ENCODE measurements around the gene CCDC28B. TPM values are rescaled to one million over a fixed set of nuclear protein-coding genes. Genes with fewer than 3 reads are reported as not detected.

Gene CCDC28B
- total RNA-seq, 4 donors from 2014 or later: 1.2 to 4.0 (median 2.7) TPM; not detected in 1

GRCh38 chr1:32240140-32240951, 40.0 kb downstream of the CCDC28B start:
- peak; percentile 87 for DNase-seq
- no peaks in the 10 kb centered on the region for H3K27me3 ChIP-seq
- in situ Hi-C loops (cut with MboI; ENCODE audit: low pct_ligation_motif_present in 1 of 4, low pct_unique_long_range_greater_than_20kb in 1 of 4, low sequenced_read_pairs in 3 of 4) (no loop called here), intact Hi-C loops (cut with DNase I; ENCODE audit: low total_unique reads) (loop anchor here (5.0 kb wide), 1 partner anchor 52 kb away; the partner anchor contains the start of gene HDAC1)
- peak overlapping the region; percentile 57 to 75 (median 64) for H3K4me3 ChIP-seq
- H3K4me1 ChIP-seq: peaks cover 4 to 26% (median 15%) of the 10 kb centered on the region in 4 donors
- peak overlapping the region; percentile 80 to 94 (median 86) for H3K27ac ChIP-seq
- 1% methylated on average over 53 of the region's 62 CpGs; no CpG with 5 or more reads in 1 of the 2 donors for WGBS, 2 donors (ENCODE audit: low coverage in 1 of 2)
- H3K9me3 ChIP-seq: no peaks in the 10 kb centered on the region
- no peaks in the 10 kb centered on the region for H3K36me3 ChIP-seq
- TF ChIP-seq POLR2AphosphoS5 (IDR thresholded peaks at IDR 0.05) (peak; percentile 40 to 87 (median 73)), POLR2A (IDR thresholded peaks at IDR 0.05) (peak; percentile 59), CTCF (IDR thresholded peaks at IDR 0.05) (peak in 4 of 5 experiments; percentile 11 to 43 (median 17)), EP300 (IDR thresholded peaks at IDR 0.05; ENCODE audit: low read depth) (no peak)

GRCh38 chr1:32241001-32241763, 40.8 kb downstream of the CCDC28B start:
- intact Hi-C loops (cut with DNase I; ENCODE audit: low total_unique reads) (loop anchor here (5.0 kb wide), 1 partner anchor 51 kb away; the partner anchor contains the start of gene HDAC1), in situ Hi-C loops (cut with MboI; ENCODE audit: low pct_ligation_motif_present in 1 of 4, low pct_unique_long_range_greater_than_20kb in 1 of 4, low sequenced_read_pairs in 3 of 4) (no loop called here)
- no peaks in the 10 kb centered on the region for H3K36me3 ChIP-seq
- H3K9me3 ChIP-seq: no peaks in the 10 kb centered on the region
- no peaks in the 10 kb centered on the region for H3K27me3 ChIP-seq
- H3K4me3 ChIP-seq: peak overlapping the region; percentile 57 to 75 (median 64)
- peaks cover 4 to 26% (median 15%) of the 10 kb centered on the region in 4 donors for H3K4me1 ChIP-seq
- WGBS, 2 donors (ENCODE audit: low coverage in 1 of 2): 3% methylated on average over 29 of the region's 55 CpGs; no CpG with 5 or more reads in 1 of the 2 donors
- TF ChIP-seq EP300 (IDR thresholded peaks at IDR 0.05; ENCODE audit: low read depth) (no peak), POLR2A (IDR thresholded peaks at IDR 0.05) (peak; percentile 31), CTCF (IDR thresholded peaks at IDR 0.05) (no peak)
- H3K27ac ChIP-seq: peak overlapping the region; percentile 80 to 94 (median 86)
- peak; percentile 73 for DNase-seq

- H3K27ac ChIP-seq: peak overlapping the region in 3 of 4 donors; percentile 29 to 89 (median 82)
- in situ Hi-C loops (cut with MboI; ENCODE audit: low pct_ligation_motif_present in 1 of 4, low pct_unique_long_range_greater_than_20kb in 1 of 4, low sequenced_read_pairs in 3 of 4): no loop called here
- intact Hi-C loops (cut with DNase I; ENCODE audit: low total_unique reads): loop anchor here (5.0 kb wide), 1 partner anchor 50 kb away; the partner anchor contains the start of gene HDAC1
- TF ChIP-seq POLR2A (IDR thresholded peaks at IDR 0.05) (no peak), CTCF (IDR thresholded peaks at IDR 0.05) (no peak), POLR2AphosphoS5 (IDR thresholded peaks at IDR 0.05) (no peak), EP300 (IDR thresholded peaks at IDR 0.05; ENCODE audit: low read depth) (no peak)
- peaks cover 4 to 38% (median 18%) of the 10 kb centered on the region in 4 donors for H3K4me1 ChIP-seq
- no peaks in the 10 kb centered on the region for H3K9me3 ChIP-seq
- H3K36me3 ChIP-seq: no peaks in the 10 kb centered on the region
- H3K27me3 ChIP-seq: no peaks in the 10 kb centered on the region
- DNase-seq: peak; percentile 48
- no peak overlapping the region for H3K4me3 ChIP-seq
- 30 to 95% methylated on average over 2 to 7 of the region's 7 CpGs for WGBS, 2 donors (ENCODE audit: low coverage in 1 of 2)
Observed at GRCh38 chr1:32242341-32242851, 42.0 kb downstream of the CCDC28B start.

All from transverse colon (tissue), 4 donors.